ENCODE results near the gene CES2.
A peak's percentile ranks its signal among the peaks of the same experiment; 100 is the strongest.

The CES2 gene

DNA sequence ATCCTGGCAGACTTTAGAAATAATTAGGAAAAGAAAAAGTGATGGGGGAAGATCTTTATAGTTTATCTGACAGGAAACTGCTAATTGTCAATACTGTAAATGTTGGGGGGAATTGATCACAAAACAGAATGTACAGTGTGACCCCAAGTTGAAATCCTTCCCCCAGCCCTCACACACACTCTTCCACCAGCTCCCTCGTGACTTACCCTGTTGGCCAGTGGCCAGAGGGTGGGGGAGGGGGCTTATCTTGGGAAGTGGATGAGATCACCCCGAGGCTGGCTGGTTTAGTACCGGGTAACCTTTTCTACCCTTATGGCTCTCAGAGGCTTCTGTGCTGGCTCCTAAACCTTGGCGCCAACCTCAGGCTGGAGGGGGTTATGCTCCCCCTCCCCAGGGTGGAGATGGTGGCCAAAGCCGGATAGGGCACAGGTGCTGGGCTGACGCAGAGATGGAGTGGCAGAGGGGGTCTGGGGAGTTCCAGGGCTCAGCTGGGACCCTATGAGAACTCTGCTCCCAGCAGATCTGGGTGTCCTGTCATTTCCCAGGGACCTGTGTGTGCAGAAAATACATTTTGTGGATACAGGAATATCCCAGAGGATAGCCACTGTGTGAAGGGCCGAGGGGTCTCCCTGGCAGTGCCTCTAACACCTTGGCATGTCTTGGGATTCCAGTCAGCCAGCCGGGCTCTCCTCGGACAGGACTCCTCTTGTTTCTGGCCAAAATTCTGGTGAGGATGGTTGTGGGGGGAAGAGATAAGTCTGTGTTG lies 35.2 kb upstream of the CES2 start:
- peak overlapping the region; percentile 88 to 95 for H3K18ac ChIP-seq (ENCODE audit: low read depth in 1 of 2, low read length in 2 of 2)
- peak overlapping the region; percentile 69 to 100 for H2BK12ac ChIP-seq (ENCODE audit: low read length in 2 of 2)
- peaks cover 35% of the 10 kb centered on the region for H3K4me1 ChIP-seq (ENCODE audit: control insufficient read depth, insufficient read depth, low read depth, low read length)
- H2AK5ac ChIP-seq (ENCODE audit: low read length, severe bottlenecking) = peak overlapping the region; percentile 91
- H3K4ac ChIP-seq (ENCODE audit: low read depth in 1 of 2, low read length in 2 of 2) = peak overlapping the region; percentile 88 to 91
- H4K91ac ChIP-seq (ENCODE audit: low read length) = peak overlapping the region; percentile 99
- no peak overlapping the region for H2AFZ ChIP-seq (ENCODE audit: low read depth, low read length)
- WGBS = 46% methylated on average over 8 of the region's 9 CpGs
- H3K14ac ChIP-seq (ENCODE audit: low read length in 2 of 2) = peak overlapping the region in 1 of 2 experiments; percentile 5
- peak overlapping the region; percentile 31 for H3K4me2 ChIP-seq (ENCODE audit: low read length, poor library complexity, severe bottlenecking)
- H2BK120ac ChIP-seq (ENCODE audit: low read depth, low read length) = peak overlapping the region; percentile 86
- H4K8ac ChIP-seq (ENCODE audit: low read length) = peak overlapping the region; percentile 99
- peak overlapping the region; percentile 90 for H2BK15ac ChIP-seq (ENCODE audit: low read depth, poor library complexity, severe bottlenecking)
- no peaks in the 10 kb centered on the region for H3K36me3 ChIP-seq (ENCODE audit: control insufficient read depth in 1 of 2, insufficient read depth in 2 of 2, low read depth in 1 of 2, low read length in 2 of 2)
- H3K27me3 ChIP-seq (ENCODE audit: control insufficient read depth in 1 of 2, insufficient read depth in 1 of 2, low read length in 2 of 2) = peaks cover 0 to 3% of the 10 kb centered on the region in 2 experiments
- no peak overlapping the region for H3K4me3 ChIP-seq (ENCODE audit: insufficient read depth in 1 of 2, low read depth in 1 of 2, low read length in 2 of 2)
- H3K27ac ChIP-seq (ENCODE audit: low read length, poor library complexity, severe bottlenecking) = no peak overlapping the region
- peak overlapping the region; percentile 44 for H3K9ac ChIP-seq (ENCODE audit: low read length)
- peak overlapping the region; percentile 32 for H2BK5ac ChIP-seq (ENCODE audit: low read depth, low read length, poor library complexity, severe bottlenecking)
- no peaks in the 10 kb centered on the region for H3K79me1 ChIP-seq (replicated peaks; ENCODE audit: low read length, poor library complexity, severe bottlenecking)
- H3K9me3 ChIP-seq (ENCODE audit: control insufficient read depth, low read length) = no peaks in the 10 kb centered on the region
- H3K23ac ChIP-seq (ENCODE audit: low read length in 2 of 2) = no peak overlapping the region
- DNase-seq = peak; percentile 92

GRCh38 chr16:66900721-66901441 lies 34.4 kb upstream of the CES2 start:
- DNase-seq = no peak
- WGBS = 80% methylated on average over 7 of the region's 7 CpGs
- Histone ChIP-seq H3K23ac (ENCODE audit: low read length in 2 of 2) (no peak overlapping the region), H3K9ac (ENCODE audit: low read length) (peak overlapping the region; percentile 52), H3K14ac (ENCODE audit: low read length in 2 of 2) (peak overlapping the region in 1 of 2 experiments; percentile 56), H3K4me2 (ENCODE audit: low read length, poor library complexity, severe bottlenecking) (no peak overlapping the region), H3K18ac (ENCODE audit: low read depth in 1 of 2, low read length in 2 of 2) (peak overlapping the region; percentile 93 to 95), H3K4me3 (ENCODE audit: insufficient read depth in 1 of 2, low read depth in 1 of 2, low read length in 2 of 2) (no peak overlapping the region), H2BK12ac (ENCODE audit: low read length in 2 of 2) (peak overlapping the region; percentile 98 to 100), H3K79me1 (replicated peaks; ENCODE audit: low read length, poor library complexity, severe bottlenecking) (no peaks in the 10 kb centered on the region), H3K27ac (ENCODE audit: low read length, poor library complexity, severe bottlenecking) (no peak overlapping the region), H2AFZ (ENCODE audit: low read depth, low read length) (no peak overlapping the region), H3K9me3 (ENCODE audit: control insufficient read depth, low read length) (no peaks in the 10 kb centered on the region), H2BK120ac (ENCODE audit: low read depth, low read length) (peak overlapping the region; percentile 86), H2AK5ac (ENCODE audit: low read length, severe bottlenecking) (peak overlapping the region; percentile 91), H4K8ac (ENCODE audit: low read length) (peak overlapping the region; percentile 99), H3K4ac (ENCODE audit: low read depth in 1 of 2, low read length in 2 of 2) (peak overlapping the region; percentile 62 to 77), H4K91ac (ENCODE audit: low read length) (peak overlapping the region; percentile 99), H3K27me3 (ENCODE audit: control insufficient read depth in 1 of 2, insufficient read depth in 1 of 2, low read length in 2 of 2) (peaks cover 0 to 3% of the 10 kb centered on the region in 2 experiments), H3K36me3 (ENCODE audit: control insufficient read depth in 1 of 2, insufficient read depth in 2 of 2, low read depth in 1 of 2, low read length in 2 of 2) (no peaks in the 10 kb centered on the region), H2BK15ac (ENCODE audit: low read depth, poor library complexity, severe bottlenecking) (peak overlapping the region; percentile 60), H2BK5ac (ENCODE audit: low read depth, low read length, poor library complexity, severe bottlenecking) (no peak overlapping the region), H3K4me1 (ENCODE audit: control insufficient read depth, insufficient read depth, low read depth, low read length) (peaks cover 38% of the 10 kb centered on the region)

GRCh38 chr16:66901626-66902025 lies 33.7 kb upstream of the CES2 start:
- Histone ChIP-seq H2AFZ (ENCODE audit: low read depth, low read length) (no peak overlapping the region), H3K9ac (ENCODE audit: low read length) (no peak overlapping the region), H3K9me3 (ENCODE audit: control insufficient read depth, low read length) (no peaks in the 10 kb centered on the region), H2BK5ac (ENCODE audit: low read depth, low read length, poor library complexity, severe bottlenecking) (no peak overlapping the region), H3K18ac (ENCODE audit: low read depth in 1 of 2, low read length in 2 of 2) (peak overlapping the region; percentile 46 to 93), H3K14ac (ENCODE audit: low read length in 2 of 2) (peak overlapping the region in 1 of 2 experiments; percentile 58), H3K79me1 (replicated peaks; ENCODE audit: low read length, poor library complexity, severe bottlenecking) (no peaks in the 10 kb centered on the region), H3K23ac (ENCODE audit: low read length in 2 of 2) (no peak overlapping the region), H2BK120ac (ENCODE audit: low read depth, low read length) (peak overlapping the region; percentile 78), H3K27me3 (ENCODE audit: control insufficient read depth in 1 of 2, insufficient read depth in 1 of 2, low read length in 2 of 2) (peaks cover 0 to 7% of the 10 kb centered on the region in 2 experiments), H4K91ac (ENCODE audit: low read length) (peak overlapping the region; percentile 93), H3K4me1 (ENCODE audit: control insufficient read depth, insufficient read depth, low read depth, low read length) (peaks cover 38% of the 10 kb centered on the region), H4K8ac (ENCODE audit: low read length) (no peak overlapping the region), H3K4ac (ENCODE audit: low read depth in 1 of 2, low read length in 2 of 2) (peak overlapping the region in 1 of 2 experiments; percentile 29), H3K4me3 (ENCODE audit: insufficient read depth in 1 of 2, low read depth in 1 of 2, low read length in 2 of 2) (no peak overlapping the region), H2BK15ac (ENCODE audit: low read depth, poor library complexity, severe bottlenecking) (peak overlapping the region; percentile 54), H3K4me2 (ENCODE audit: low read length, poor library complexity, severe bottlenecking) (no peak overlapping the region), H3K36me3 (ENCODE audit: control insufficient read depth in 1 of 2, insufficient read depth in 2 of 2, low read depth in 1 of 2, low read length in 2 of 2) (no peaks in the 10 kb centered on the region), H2AK5ac (ENCODE audit: low read length, severe bottlenecking) (no peak overlapping the region), H3K27ac (ENCODE audit: low read length, poor library complexity, severe bottlenecking) (no peak overlapping the region), H2BK12ac (ENCODE audit: low read length in 2 of 2) (peak overlapping the region; percentile 98 to 99)
- DNase-seq = no peak
- over 99% methylated on average over 10 of the region's 10 CpGs for WGBS

All from mesenchymal stem cell (in vitro differentiated cells and primary cell).